Measurements from ENCODE around the gene NEK4.

- TF ChIP-seq ATF3 (IDR thresholded peaks at IDR 0.05), result no peak
- TF ChIP-seq MAX (IDR thresholded peaks at IDR 0.05), result no peak
- no peak for TF ChIP-seq SP1 (IDR thresholded peaks at IDR 0.05)
Measured at GRCh38 chr3:52792413-52792812, 21.7 kb upstream of the NEK4 start.
